ENCODE measurements around the gene SLX4IP. TPM values are rescaled to one million over a fixed set of nuclear protein-coding genes. Genes with fewer than 3 reads are reported as not detected.

SLX4IP gene
- total and polyA plus RNA-seq, 2 donors (not counting 1 experiment from before 2014, with no cell fraction given): 1.9 to 8.1 TPM

DNA sequence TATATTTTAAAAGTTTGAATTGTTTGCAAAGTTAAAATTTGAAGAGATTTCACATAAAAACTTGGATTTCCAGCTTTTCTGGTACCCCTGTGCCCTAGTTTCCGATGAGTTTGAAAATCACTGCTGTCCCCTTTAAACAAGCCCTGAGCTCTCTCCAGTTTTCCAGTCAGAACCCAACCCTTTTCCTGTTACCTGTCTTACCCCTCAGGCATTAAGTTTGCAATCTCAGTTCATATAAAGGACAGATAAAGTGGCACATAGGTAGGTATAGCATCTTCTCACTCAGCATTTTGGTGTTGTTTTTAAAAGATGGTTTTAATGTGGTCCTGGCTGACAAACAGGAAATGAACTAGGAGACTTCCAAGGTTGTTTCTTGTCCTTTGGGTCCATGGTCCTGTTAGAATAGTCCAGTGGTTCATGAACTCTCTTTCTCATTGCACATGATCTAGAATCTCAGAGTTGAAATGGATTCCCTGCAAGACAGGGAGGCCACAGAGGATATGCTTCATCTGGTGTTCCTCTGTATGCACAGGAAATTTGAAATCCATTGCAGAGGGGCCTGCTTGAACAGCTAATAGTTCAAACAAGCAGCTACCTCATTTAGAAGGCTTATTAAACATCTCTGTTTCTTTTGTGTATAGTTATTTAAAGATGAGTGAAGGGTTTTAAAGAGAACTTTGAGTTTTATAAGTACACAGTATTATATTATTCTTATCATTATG, 156.0 kb downstream of the SLX4IP start:
- Histone ChIP-seq H3K4me1 (ENCODE audit: control insufficient read depth, extremely low read depth, insufficient read depth, low read length) (peaks cover 6% of the 10 kb centered on the region), H4K20me1 (ENCODE audit: control insufficient read depth, extremely low read depth, insufficient read depth, low read length) (no peaks in the 10 kb centered on the region), H3K27ac (ENCODE audit: insufficient read depth, low read length) (no peak overlapping the region), H3K4me2 (ENCODE audit: extremely low read depth, insufficient read depth, low read length) (no peak overlapping the region), H3K36me3 (ENCODE audit: control insufficient read depth, insufficient read depth, low read length) (no peaks in the 10 kb centered on the region), H2AFZ (ENCODE audit: low read length) (no peak overlapping the region), H3K9ac (ENCODE audit: insufficient read depth, low read length) (no peak overlapping the region), H3K27me3 (ENCODE audit: control insufficient read depth, insufficient read depth, low read length) (no peaks in the 10 kb centered on the region), H3K9me3 (ENCODE audit: control insufficient read depth, insufficient read depth, low read depth, low read length) (no peaks in the 10 kb centered on the region), H3K79me2 (ENCODE audit: control insufficient read depth, insufficient read depth, low read length) (no peaks in the 10 kb centered on the region), H3K4me3 (replicated peaks in 1 of 4; ENCODE audit: control extremely low read depth in 1 of 4, insufficient read depth in 1 of 4, low read depth in 3 of 4, low read length in 4 of 4) (no peak overlapping the region)
- TF ChIP-seq EZH2 (IDR thresholded peaks at IDR 0.05; ENCODE audit: low read length, missing control alignments) (no peak), CTCF (conservative IDR thresholded peaks at IDR 0.05 in 1 of 2, IDR thresholded peaks at IDR 0.05 in 1 of 2; ENCODE audit: low read depth in 1 of 2, low read length in 2 of 2) (no peak)
- DNase-seq (ENCODE audit: low read depth in 2 of 2): peak in 1 of 2 donors; percentile 28

- peak; percentile 59 to 67 for DNase-seq (ENCODE audit: low read depth in 2 of 2)
- Histone ChIP-seq H3K27me3 (ENCODE audit: control insufficient read depth, insufficient read depth, low read length) (no peaks in the 10 kb centered on the region), H3K4me2 (ENCODE audit: extremely low read depth, insufficient read depth, low read length) (no peak overlapping the region), H3K36me3 (ENCODE audit: control insufficient read depth, insufficient read depth, low read length) (no peaks in the 10 kb centered on the region), H3K4me1 (ENCODE audit: control insufficient read depth, extremely low read depth, insufficient read depth, low read length) (peaks cover 8% of the 10 kb centered on the region), H3K27ac (ENCODE audit: insufficient read depth, low read length) (peak overlapping the region; percentile 41), H3K9me3 (ENCODE audit: control insufficient read depth, insufficient read depth, low read depth, low read length) (no peaks in the 10 kb centered on the region), H3K4me3 (replicated peaks in 1 of 4; ENCODE audit: control extremely low read depth in 1 of 4, insufficient read depth in 1 of 4, low read depth in 3 of 4, low read length in 4 of 4) (no peak overlapping the region), H2AFZ (ENCODE audit: low read length) (no peak overlapping the region), H3K9ac (ENCODE audit: insufficient read depth, low read length) (no peak overlapping the region), H3K79me2 (ENCODE audit: control insufficient read depth, insufficient read depth, low read length) (no peaks in the 10 kb centered on the region), H4K20me1 (ENCODE audit: control insufficient read depth, extremely low read depth, insufficient read depth, low read length) (no peaks in the 10 kb centered on the region)
- TF ChIP-seq EZH2 (IDR thresholded peaks at IDR 0.05; ENCODE audit: low read length, missing control alignments): no peak
- no peak for TF ChIP-seq CTCF (conservative IDR thresholded peaks at IDR 0.05 in 1 of 2, IDR thresholded peaks at IDR 0.05 in 1 of 2; ENCODE audit: low read depth in 1 of 2, low read length in 2 of 2)
Observed at GRCh38 chr20:10591946-10592521, 156.9 kb downstream of the SLX4IP start.

DNA sequence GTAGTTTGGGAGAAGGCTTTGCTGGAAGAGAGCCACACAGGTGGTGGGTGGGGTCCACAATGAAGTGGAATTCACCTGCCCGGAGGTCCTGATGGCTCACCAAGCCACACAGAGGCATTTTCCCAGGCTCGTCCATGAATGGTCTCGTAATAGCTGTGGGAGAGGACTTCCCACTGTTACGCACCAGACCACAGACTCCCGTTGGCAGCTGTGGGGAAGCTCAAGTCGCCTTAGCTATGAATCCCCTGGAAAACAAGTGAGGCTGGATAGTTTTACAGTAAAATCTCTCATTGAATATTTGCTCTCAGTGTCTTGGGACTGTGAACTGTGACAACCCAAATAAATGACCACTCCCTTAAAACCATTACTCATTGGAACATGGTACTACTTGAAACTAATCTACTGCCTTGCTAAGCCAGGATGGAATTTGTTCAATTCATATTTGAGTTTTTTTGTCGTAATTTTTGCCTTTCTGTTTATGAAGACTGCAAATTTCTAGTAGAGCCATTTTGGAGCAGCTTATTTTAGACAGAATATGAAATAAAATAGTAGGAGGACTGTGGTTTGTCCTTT, 159.3 kb downstream of the SLX4IP start:
- Histone ChIP-seq H3K36me3 (ENCODE audit: control insufficient read depth, insufficient read depth, low read length) (no peaks in the 10 kb centered on the region), H3K4me3 (replicated peaks in 1 of 4; ENCODE audit: control extremely low read depth in 1 of 4, insufficient read depth in 1 of 4, low read depth in 3 of 4, low read length in 4 of 4) (no peak overlapping the region), H3K79me2 (ENCODE audit: control insufficient read depth, insufficient read depth, low read length) (no peaks in the 10 kb centered on the region), H2AFZ (ENCODE audit: low read length) (no peak overlapping the region), H3K27me3 (ENCODE audit: control insufficient read depth, insufficient read depth, low read length) (no peaks in the 10 kb centered on the region), H3K4me2 (ENCODE audit: extremely low read depth, insufficient read depth, low read length) (no peak overlapping the region), H3K27ac (ENCODE audit: insufficient read depth, low read length) (no peak overlapping the region), H4K20me1 (ENCODE audit: control insufficient read depth, extremely low read depth, insufficient read depth, low read length) (no peaks in the 10 kb centered on the region), H3K4me1 (ENCODE audit: control insufficient read depth, extremely low read depth, insufficient read depth, low read length) (peaks cover 22% of the 10 kb centered on the region), H3K9ac (ENCODE audit: insufficient read depth, low read length) (no peak overlapping the region), H3K9me3 (ENCODE audit: control insufficient read depth, insufficient read depth, low read depth, low read length) (no peaks in the 10 kb centered on the region)
- TF ChIP-seq EZH2 (IDR thresholded peaks at IDR 0.05; ENCODE audit: low read length, missing control alignments): no peak
- TF ChIP-seq CTCF (conservative IDR thresholded peaks at IDR 0.05 in 1 of 2, IDR thresholded peaks at IDR 0.05 in 1 of 2; ENCODE audit: low read depth in 1 of 2, low read length in 2 of 2): no peak
- peak in 1 of 2 donors; percentile 34 for DNase-seq (ENCODE audit: low read depth in 2 of 2)
